IMR-90 (cell line): Measurements from ENCODE around the gene DHRS7B. TPM values are rescaled to one million over a fixed set of nuclear protein-coding genes. Genes with fewer than 3 reads are reported as not detected.

Source experiments
- ATAC-seq: fragments of 200-7000 bp; cut with Tn5 transposase; 2 replicates; pipeline ENCODE4 v1.9.1; 2020; ENCODE audit warnings: low read depth, mild to moderate bottlenecking, moderate library complexity
- BruUV-seq: library from RNA; stranded (reverse); fragments of 400-500 nt; replicated peaks from 2 replicates; lab custom pipeline; 2021; lab: Mats Ljungman, UMichigan
- CTCF ChIA-PET: fragments of 300-600 bp; formaldehyde crosslinking; extraction: SDS; loops from one replicate; lab custom pipeline; 2021; ENCODE audit warnings: antibody characterized with exemption; lab: Yijun Ruan, JAX
- POLR2A ChIA-PET: fragments of 300-600 bp; sonication (Branson Sonifier 250); formaldehyde crosslinking; loops from one replicate; lab custom pipeline; 2022; ENCODE audit warnings: antibody characterized with exemption; ENCODE audit not compliant: unreplicated experiment; lab: Charles Lee
- DNase-seq: peaks from one replicate; pipeline ENCODE4 v3.0.0; 2013
- H2AFZ ChIP-seq: replicated peaks from 2 replicates; pipeline ENCODE3; 2013; ENCODE audit warnings: low read length, mild to moderate bottlenecking; ENCODE audit not compliant: poor library complexity
- H2AK5ac ChIP-seq: 2 replicates; pipeline ENCODE4 v1.6.1; 2013; ENCODE audit warnings: low read depth, low read length, inconsistent platforms
- H2AK9ac ChIP-seq: replicated peaks from 2 replicates; pipeline ENCODE3; 2013; ENCODE audit warnings: mild to moderate bottlenecking, low read depth, low read length, moderate library complexity; ENCODE audit not compliant: poor library complexity
- H2BK120ac ChIP-seq: 2 replicates; pipeline ENCODE4 v1.6.1; 2013; ENCODE audit warnings: low read depth, low read length, inconsistent platforms
- H2BK15ac ChIP-seq: 3 replicates; pipeline ENCODE4 v1.6.1; 2013; ENCODE audit warnings: low read depth, low read length, inconsistent platforms
- H2BK20ac ChIP-seq: 2 replicates; pipeline ENCODE4 v1.6.1; 2013; ENCODE audit warnings: low read depth, mild to moderate bottlenecking, inconsistent platforms, low read length, moderate library complexity
- H2BK5ac ChIP-seq: 2 replicates; pipeline ENCODE4 v1.6.1; 2013; ENCODE audit warnings: mild to moderate bottlenecking, low read depth, low read length, inconsistent platforms; ENCODE audit not compliant: poor library complexity, severe bottlenecking
- H3K14ac ChIP-seq: replicated peaks from 2 replicates; pipeline ENCODE4 v1.6.1; 2013; ENCODE audit warnings: low read depth, low read length, inconsistent platforms
- H3K18ac ChIP-seq: 2 replicates; pipeline ENCODE4 v1.6.1; 2013; ENCODE audit warnings: low read depth, low read length, control low read depth
- H3K23ac ChIP-seq: 2 replicates; pipeline ENCODE4 v1.6.1; 2013; ENCODE audit warnings: low read depth, low read length, inconsistent platforms
- H3K27ac ChIP-seq: 2 replicates; pipeline ENCODE4 v1.5.1; 2013; ENCODE audit warnings: mild to moderate bottlenecking, control low read depth, low read length; ENCODE audit not compliant: insufficient read depth
- H3K27me3 ChIP-seq: 2 replicates; pipeline ENCODE4 v1.6.1; 2013; ENCODE audit warnings: low read length; ENCODE audit not compliant: control insufficient read depth, insufficient read depth
- H3K36me3 ChIP-seq: 2 replicates; pipeline ENCODE4 v1.6.1; 2013; ENCODE audit warnings: low read length, mixed read lengths; ENCODE audit not compliant: control insufficient read depth, insufficient read depth
- H3K4ac ChIP-seq: 2 replicates; pipeline ENCODE4 v1.6.1; 2013; ENCODE audit warnings: low read depth, low read length, inconsistent platforms
- H3K4me1 ChIP-seq: 2 replicates; pipeline ENCODE4 v1.6.1; 2013; ENCODE audit warnings: low read length, mixed read lengths; ENCODE audit not compliant: control insufficient read depth, insufficient read depth
- H3K4me2 ChIP-seq: 2 replicates; pipeline ENCODE4 v1.6.1; 2013; ENCODE audit warnings: low read depth, mild to moderate bottlenecking, control low read depth, low read length, moderate library complexity
- H3K4me3 ChIP-seq: 2 replicates; pipeline ENCODE4 v1.5.1; 2013; ENCODE audit warnings: low read depth, mild to moderate bottlenecking, control low read depth, low read length, moderate library complexity; ENCODE audit not compliant: insufficient read depth
- H3K56ac ChIP-seq: 2 replicates; pipeline ENCODE4 v1.6.1; 2013; ENCODE audit warnings: low read length, inconsistent platforms; ENCODE audit not compliant: insufficient read depth; ENCODE audit errors: extremely low read depth
- H3K79me1 ChIP-seq, 2 experiments: 2 replicates each; pipeline ENCODE4 v1.6.1; 2013; ENCODE audit warnings: low read length in 2 of 2, inconsistent platforms in 1 of 2, low read depth in 1 of 2
- H3K9ac ChIP-seq: 2 replicates; pipeline ENCODE4 v1.6.1; 2013; ENCODE audit warnings: low read depth, low read length, control low read depth
- H3K9me1 ChIP-seq: 2 replicates; pipeline ENCODE4 v1.6.1; 2013; ENCODE audit warnings: low read length, inconsistent platforms; ENCODE audit not compliant: insufficient read depth
- H3K9me3 ChIP-seq: 2 replicates; pipeline ENCODE4 v1.6.1; 2013; ENCODE audit warnings: low read length; ENCODE audit not compliant: control insufficient read depth, insufficient read depth
- H4K20me1 ChIP-seq: 2 replicates; pipeline ENCODE4 v1.6.1; 2013; ENCODE audit warnings: low read length, inconsistent platforms; ENCODE audit not compliant: insufficient read depth
- H4K5ac ChIP-seq: 2 replicates; pipeline ENCODE4 v1.6.1; 2013; ENCODE audit warnings: mild to moderate bottlenecking, low read depth, low read length, control low read depth
- H4K8ac ChIP-seq, 2 experiments: 2 replicates each; pipeline ENCODE4 v1.6.1; 2013; ENCODE audit warnings: low read depth in 2 of 2, low read length in 2 of 2, control low read depth in 1 of 2, inconsistent platforms in 1 of 2
- H4K91ac ChIP-seq: 2 replicates; pipeline ENCODE4 v1.6.1; 2013; ENCODE audit warnings: low read depth, low read length, inconsistent platforms; ENCODE audit not compliant: insufficient read depth
- CEBPB ChIP-seq: IDR thresholded peaks from 2 replicates; pipeline ENCODE4 v1.6.1; 2012; ENCODE audit warnings: low read depth, low read length, improper control_type of control experiment
- CTCF ChIP-seq: conservative IDR thresholded peaks from 2 replicates; pipeline ENCODE4 v1.5.1; 2012; ENCODE audit warnings: mild to moderate bottlenecking, low read depth, low read length, improper control_type of control experiment
- MAZ ChIP-seq: IDR thresholded peaks from 2 replicates; pipeline ENCODE4 v1.6.1; 2012; ENCODE audit warnings: low read depth, mild to moderate bottlenecking, low read length, improper control_type of control experiment, moderate library complexity, borderline replicate concordance
- RAD21 ChIP-seq: IDR thresholded peaks from 2 replicates; pipeline ENCODE4 v1.6.1; 2012; ENCODE audit warnings: low read length, improper control_type of control experiment
- SMC3 ChIP-seq: fragments of 150-350 bp; IDR thresholded peaks from 2 replicates; pipeline ENCODE4 v1.6.1; 2016; ENCODE audit warnings: low read depth, mild to moderate bottlenecking, antibody characterized with exemption, low read length, moderate library complexity
- USF2 ChIP-seq: fragments of 150-350 bp; IDR thresholded peaks from 2 replicates; pipeline ENCODE4 v1.6.1; 2017; ENCODE audit warnings: mild to moderate bottlenecking, antibody characterized with exemption, low read length, low read depth
- WGBS, 2 experiments: methylation state at CpG; one replicate each; pipeline versions ENCODE4 v1.1.5 to v1.1.7; 2013; ENCODE audit warnings: missing lambda C conversion rate in 2 of 2; ENCODE audit not compliant: insufficient read length in 1 of 2; ENCODE audit errors: extremely low coverage in 2 of 2; 5-methylcytosine and 5-hydroxymethylcytosine counted together
- dilution Hi-C: fragments of 300-500 bp; cut with HindIII; formaldehyde crosslinking; loops from one replicate; pipeline ENCODE4 v1.14.3; 2018; ENCODE audit warnings: low sequenced_read_pairs; ENCODE audit not compliant: unreplicated experiment
- in situ Hi-C: fragments of 300-500 bp; cut with MboI; formaldehyde crosslinking; loops from 3 replicates; pipeline ENCODE4 v1.14.3; 2019; ENCODE audit warnings: low sequenced_read_pairs, inconsistent platforms, mixed read lengths
- intact Hi-C: fragments of 100-400 bp; cut with micrococcal nuclease; formaldehyde crosslinking; loops from 2 replicates; pipeline ENCODE4 v1.10.0; 2022
- polyA plus RNA-seq, 3 experiments: library from polyadenylated mRNA; depleted of rRNA; stranded (reverse); fragments of >200 nt; gene quantifications; 2 replicates each; pipeline ENCODE4 v1.2.3, GENCODE V29; 2012; ENCODE audit warnings: low replicate concordance in 1 of 3
- total RNA-seq: library from RNA; depleted of rRNA; stranded (reverse); fragments of >200 nt; gene quantifications from 2 replicates; pipeline ENCODE4 v1.2.3, GENCODE V29; 2012

Gene DHRS7B
- total and polyA plus RNA-seq, 2 of the 4 experiments (the other 2 are of a cell fraction) = 24.4 to 34.4 TPM

- in situ Hi-C loops = no loop called here
Observed at GRCh38 chr17:21228111-21228510, 101.3 kb downstream of the DHRS7B start.

More at GRCh38 chr17:21228111-21228510, 101.3 kb downstream of the DHRS7B start:
- Histone ChIP-seq H3K4me1 (no peaks in the 10 kb centered on the region), H2AFZ (no peak overlapping the region), H3K4ac (no peak overlapping the region), H3K23ac (no peak overlapping the region), H3K79me1 (no peaks in the 10 kb centered on the region; a peak in 1 of 4 replicates), H3K27me3 (no peaks in the 10 kb centered on the region), H2AK5ac (no peak overlapping the region), H3K4me3 (no peak overlapping the region), H3K9me3 (peaks cover 3% of the 10 kb centered on the region; the same call in 1 of the 2 replicates), H2BK20ac (no peak overlapping the region), H4K5ac (no peak overlapping the region), H3K4me2 (no peak overlapping the region), H4K8ac (no peak overlapping the region), H3K9me1 (peaks cover 4% of the 10 kb centered on the region; the same call in 1 of the 2 replicates), H2BK15ac (no peak overlapping the region), H3K27ac (no peak overlapping the region), H3K56ac (no peak overlapping the region), H3K9ac (no peak overlapping the region), H4K20me1 (no peaks in the 10 kb centered on the region), H2BK120ac (no peak overlapping the region), H3K18ac (no peak overlapping the region), H4K91ac (no peak overlapping the region), H3K14ac (no peak overlapping the region), H2AK9ac (no peak overlapping the region), H3K36me3 (no peaks in the 10 kb centered on the region), H2BK5ac (no peak overlapping the region)
- POLR2A ChIA-PET = no interaction called here
- WGBS, 2 experiments = 80% methylated on average over 1 of the region's 4 CpGs; no CpG with 5 or more reads in 1 of the 2 experiments
- CTCF ChIA-PET = no interaction called here
- intact Hi-C loops = no loop called here
- DNase-seq (no peak), ATAC-seq (no peak)
- BruUV-seq = no TSS peak
- TF ChIP-seq MAZ (no peak), USF2 (no peak), SMC3 (no peak), RAD21 (no peak), CEBPB (no peak), CTCF (no peak)
- dilution Hi-C loops = no loop called here
